WTC11 (cell line): ENCODE results near the gene DSE. TPM values are rescaled to one million over a fixed set of nuclear protein-coding genes. Genes with fewer than 3 reads are reported as not detected.

Experiments
- ATAC-seq: fragments of 200-7000 bp; cut with Tn5 transposase; 2 replicates; pipeline ENCODE4 v1.10.0; 2021; ENCODE audit warnings: mild to moderate bottlenecking, moderate library complexity
- CTCF ChIA-PET: fragments of 300-600 bp; sonication (Branson Sonifier 250); formaldehyde crosslinking; loops from one replicate; lab custom pipeline; 2021; ENCODE audit warnings: antibody characterized with exemption; lab: Charles Lee
- POLR2A ChIA-PET: fragments of 350-600 bp; sonication (Branson Sonifier 250); formaldehyde crosslinking; loops from one replicate; lab custom pipeline; 2021; ENCODE audit warnings: antibody characterized with exemption; lab: Charles Lee
- DNase-seq: peaks from one replicate; pipeline ENCODE4 v3.0.0; 2021; ENCODE audit warnings: low spot score
- H3K27ac Mint-ChIP-seq: 2 replicates; pipeline ENCODE4 v1.8.0; 2021; ENCODE audit warnings: mixed read lengths
- H3K27me3 Mint-ChIP-seq: 2 replicates; pipeline ENCODE4 v1.8.0; 2021; ENCODE audit warnings: low read depth, mild to moderate bottlenecking, moderate library complexity, mixed read lengths
- H3K36me3 Mint-ChIP-seq: 2 replicates; pipeline ENCODE4 v1.8.0; 2021; ENCODE audit warnings: mixed read lengths
- H3K4me1 Mint-ChIP-seq: 2 replicates; pipeline ENCODE4 v1.8.0; 2022; ENCODE audit warnings: mixed read lengths
- H3K4me3 Mint-ChIP-seq: 2 replicates; pipeline ENCODE4 v1.8.0; 2021; ENCODE audit warnings: mild to moderate bottlenecking, moderate library complexity, mixed read lengths
- H3K9me3 Mint-ChIP-seq: 2 replicates; pipeline ENCODE4 v1.8.0; 2021; ENCODE audit warnings: mixed read lengths
- CREM ChIP-seq: sonication (generic); formaldehyde crosslinking; IDR thresholded peaks from 2 replicates; pipeline ENCODE4 v1.8.1; 2022; ENCODE audit warnings: mild to moderate bottlenecking, missing genetic modification reagents, moderate library complexity
- ELF4 ChIP-seq: sonication (generic); formaldehyde crosslinking; IDR thresholded peaks from 2 replicates; pipeline ENCODE4 v1.8.1; 2022; ENCODE audit warnings: low read depth, mild to moderate bottlenecking, moderate library complexity, missing genetic modification reagents
- ETV6 ChIP-seq: sonication (generic); formaldehyde crosslinking; IDR thresholded peaks from 2 replicates; pipeline ENCODE4 v1.8.1; 2022; ENCODE audit warnings: mild to moderate bottlenecking, missing genetic modification reagents
- NFATC4 ChIP-seq: fragments of 250-450 bp; sonication (Bioruptor Pico); IDR thresholded peaks from 2 replicates; pipeline ENCODE4 v1.9.0; 2021; ENCODE audit warnings: mild to moderate bottlenecking
- NFE2L1 ChIP-seq: sonication (generic); formaldehyde crosslinking; IDR thresholded peaks from 2 replicates; pipeline ENCODE4 v1.8.1; 2023; ENCODE audit warnings: missing genetic modification reagents
- NR1H2 ChIP-seq: sonication (generic); formaldehyde crosslinking; IDR thresholded peaks from 2 replicates; pipeline ENCODE4 v1.9.0; 2021; ENCODE audit warnings: mild to moderate bottlenecking, moderate library complexity, missing genetic modification reagents
- SOX15 ChIP-seq: fragments of 250-450 bp; sonication (Bioruptor Pico); IDR thresholded peaks from 2 replicates; pipeline ENCODE4 v1.9.0; 2021; ENCODE audit warnings: mild to moderate bottlenecking
- TEAD1 ChIP-seq: sonication (generic); formaldehyde crosslinking; IDR thresholded peaks from 2 replicates; pipeline ENCODE4 v1.8.0; 2022; ENCODE audit warnings: mild to moderate bottlenecking, missing genetic modification reagents
- ZBTB21 ChIP-seq: sonication (generic); formaldehyde crosslinking; IDR thresholded peaks from 2 replicates; pipeline ENCODE4 v1.8.1; 2023; ENCODE audit warnings: mild to moderate bottlenecking, missing genetic modification reagents, borderline replicate concordance
- ZNF423 ChIP-seq: fragments of 250-450 bp; sonication (Bioruptor Pico); IDR thresholded peaks from 2 replicates; pipeline ENCODE4 v2.1.2; 2022; ENCODE audit warnings: mild to moderate bottlenecking, moderate library complexity
- ZNF671 ChIP-seq: fragments of 250-450 bp; sonication (Bioruptor Pico); IDR thresholded peaks from 2 replicates; pipeline ENCODE4 v1.8.0; 2021; ENCODE audit warnings: mild to moderate bottlenecking
- total RNA-seq: library from RNA; stranded (reverse); gene quantifications from 3 replicates; pipeline ENCODE4 v1.2.3, GENCODE V29; 2021
- TF ChIP-seq, protein P1 (sequence below): sonication (generic); formaldehyde crosslinking; conservative IDR thresholded peaks from 2 replicates; pipeline ENCODE4 v1.8.1; 2022; ENCODE audit warnings: mild to moderate bottlenecking, missing genetic modification reagents
- TF ChIP-seq, protein P2 (sequence below): sonication (generic); formaldehyde crosslinking; IDR thresholded peaks from 2 replicates; pipeline ENCODE4 v1.8.1; 2023; ENCODE audit warnings: mild to moderate bottlenecking, missing genetic modification reagents, moderate library complexity
- TF ChIP-seq, protein P3 (sequence below): fragments of 250-450 bp; sonication (Bioruptor Pico); IDR thresholded peaks from 2 replicates; pipeline ENCODE4 v1.8.0; 2021; ENCODE audit warnings: mild to moderate bottlenecking
- TF ChIP-seq, protein P4 (sequence below): sonication (generic); formaldehyde crosslinking; IDR thresholded peaks from 2 replicates; pipeline ENCODE4 v1.8.1; 2022; ENCODE audit warnings: missing genetic modification reagents, borderline replicate concordance
- TF ChIP-seq, protein P5 (sequence below): sonication (generic); formaldehyde crosslinking; IDR thresholded peaks from 2 replicates; pipeline ENCODE4 v1.8.1; 2022; ENCODE audit warnings: mild to moderate bottlenecking, missing genetic modification reagents, moderate library complexity, borderline replicate concordance
- TF ChIP-seq, protein P6 (sequence below): sonication (generic); formaldehyde crosslinking; IDR thresholded peaks from 2 replicates; pipeline ENCODE4 v1.8.1; 2023; ENCODE audit warnings: mild to moderate bottlenecking, missing genetic modification reagents, moderate library complexity
- TF ChIP-seq, protein P7 (sequence below): sonication (generic); formaldehyde crosslinking; IDR thresholded peaks from 2 replicates; pipeline ENCODE4 v1.8.0; 2023; ENCODE audit warnings: missing genetic modification reagents
- TF ChIP-seq, protein P8 (sequence below): fragments of 250-450 bp; sonication (Bioruptor Pico); IDR thresholded peaks from 2 replicates; pipeline ENCODE4 v1.9.0; 2021; ENCODE audit warnings: mild to moderate bottlenecking
- TF ChIP-seq, protein P9 (sequence below): sonication (generic); formaldehyde crosslinking; IDR thresholded peaks from 2 replicates; pipeline ENCODE4 v1.8.0; 2023; ENCODE audit warnings: missing genetic modification reagents, mild to moderate bottlenecking, borderline replicate concordance

The DSE gene
- total RNA-seq, 1 experiment from 2014 or later, result 78.3 TPM

DNA sequence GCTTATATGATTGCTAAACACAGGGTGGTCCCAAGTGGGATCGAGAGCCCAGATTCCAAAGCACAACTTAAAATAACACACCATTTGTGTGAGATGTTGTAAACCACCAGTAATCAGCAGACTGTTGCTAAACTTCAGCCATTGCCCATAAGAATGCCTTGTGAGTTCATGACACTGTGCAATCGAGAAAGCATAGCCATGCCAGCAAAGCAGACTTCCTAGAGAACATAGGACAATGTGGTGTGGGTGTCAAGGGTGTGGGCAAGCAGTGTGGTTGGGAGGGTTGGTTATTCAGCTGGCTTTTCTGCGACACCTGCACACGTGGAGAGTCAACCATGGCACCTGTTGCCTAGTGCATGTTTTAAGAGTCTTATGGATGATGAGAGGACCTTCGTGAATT lies 74.4 kb downstream of the DSE start:
- H3K4me1 Mint-ChIP-seq, result peaks cover 31% of the 10 kb centered on the region
- no peaks in the 10 kb centered on the region for H3K9me3 Mint-ChIP-seq
- no peak overlapping the region for H3K27ac Mint-ChIP-seq
- TF ChIP-seq, protein P1, sequence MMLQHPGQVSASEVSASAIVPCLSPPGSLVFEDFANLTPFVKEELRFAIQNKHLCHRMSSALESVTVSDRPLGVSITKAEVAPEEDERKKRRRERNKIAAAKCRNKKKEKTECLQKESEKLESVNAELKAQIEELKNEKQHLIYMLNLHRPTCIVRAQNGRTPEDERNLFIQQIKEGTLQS (CRISPR knock-in tag), result no peak
- TF ChIP-seq ETV6 (CRISPR knock-in tag) (no peak), NFATC4 (CRISPR knock-in tag) (no peak)
- TF ChIP-seq, all 79 proteins: peak for 0
- Mint-ChIP-seq H3K4me3 (no peak overlapping the region), H3K36me3 (no peaks in the 10 kb centered on the region), H3K27me3 (no peaks in the 10 kb centered on the region; the same call in 1 of the 2 replicates)
- POLR2A ChIA-PET, result no interaction called here
- CTCF ChIA-PET, result interaction anchor here (0.5 to 3.3 kb wide), 8 partner anchors 10 to 157 kb away, joined by 3 to 21 read pairs (median 4); partner anchors contain the start of gene CALHM5
- no peak for ATAC-seq
- no peak for DNase-seq

DNA sequence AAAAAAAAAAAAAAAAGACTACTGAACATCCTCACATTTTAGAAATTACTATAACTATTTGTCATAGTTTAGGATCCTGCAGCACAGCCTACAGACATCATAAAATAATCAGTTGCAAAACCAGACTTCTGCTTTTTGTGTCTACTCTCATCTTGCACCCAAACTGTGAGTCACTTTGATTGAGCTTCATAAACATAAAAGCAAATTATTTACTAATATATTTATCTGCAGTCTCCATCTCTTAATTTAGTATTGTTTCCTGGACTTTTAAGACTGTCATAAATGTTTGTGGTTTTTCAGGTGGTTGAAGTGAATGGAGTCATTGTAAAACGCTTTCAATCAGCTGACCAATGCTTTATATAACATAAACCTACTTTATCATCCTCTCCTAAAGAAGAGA lies 75.7 kb downstream of the DSE start:
- H3K27ac Mint-ChIP-seq, result no peak overlapping the region
- TF ChIP-seq, protein P2, sequence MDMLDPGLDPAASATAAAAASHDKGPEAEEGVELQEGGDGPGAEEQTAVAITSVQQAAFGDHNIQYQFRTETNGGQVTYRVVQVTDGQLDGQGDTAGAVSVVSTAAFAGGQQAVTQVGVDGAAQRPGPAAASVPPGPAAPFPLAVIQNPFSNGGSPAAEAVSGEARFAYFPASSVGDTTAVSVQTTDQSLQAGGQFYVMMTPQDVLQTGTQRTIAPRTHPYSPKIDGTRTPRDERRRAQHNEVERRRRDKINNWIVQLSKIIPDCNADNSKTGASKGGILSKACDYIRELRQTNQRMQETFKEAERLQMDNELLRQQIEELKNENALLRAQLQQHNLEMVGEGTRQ, result no peak
- no peak for TF ChIP-seq ZNF423 (CRISPR knock-in tag)
- TF ChIP-seq, protein P3, sequence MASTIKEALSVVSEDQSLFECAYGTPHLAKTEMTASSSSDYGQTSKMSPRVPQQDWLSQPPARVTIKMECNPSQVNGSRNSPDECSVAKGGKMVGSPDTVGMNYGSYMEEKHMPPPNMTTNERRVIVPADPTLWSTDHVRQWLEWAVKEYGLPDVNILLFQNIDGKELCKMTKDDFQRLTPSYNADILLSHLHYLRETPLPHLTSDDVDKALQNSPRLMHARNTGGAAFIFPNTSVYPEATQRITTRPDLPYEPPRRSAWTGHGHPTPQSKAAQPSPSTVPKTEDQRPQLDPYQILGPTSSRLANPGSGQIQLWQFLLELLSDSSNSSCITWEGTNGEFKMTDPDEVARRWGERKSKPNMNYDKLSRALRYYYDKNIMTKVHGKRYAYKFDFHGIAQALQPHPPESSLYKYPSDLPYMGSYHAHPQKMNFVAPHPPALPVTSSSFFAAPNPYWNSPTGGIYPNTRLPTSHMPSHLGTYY (CRISPR knock-in tag), result no peak
- TF ChIP-seq CREM (CRISPR knock-in tag), result no peak
- no peak for TF ChIP-seq SOX15
- no peak for TF ChIP-seq ZNF671 (CRISPR knock-in tag)
- TF ChIP-seq, protein P4, sequence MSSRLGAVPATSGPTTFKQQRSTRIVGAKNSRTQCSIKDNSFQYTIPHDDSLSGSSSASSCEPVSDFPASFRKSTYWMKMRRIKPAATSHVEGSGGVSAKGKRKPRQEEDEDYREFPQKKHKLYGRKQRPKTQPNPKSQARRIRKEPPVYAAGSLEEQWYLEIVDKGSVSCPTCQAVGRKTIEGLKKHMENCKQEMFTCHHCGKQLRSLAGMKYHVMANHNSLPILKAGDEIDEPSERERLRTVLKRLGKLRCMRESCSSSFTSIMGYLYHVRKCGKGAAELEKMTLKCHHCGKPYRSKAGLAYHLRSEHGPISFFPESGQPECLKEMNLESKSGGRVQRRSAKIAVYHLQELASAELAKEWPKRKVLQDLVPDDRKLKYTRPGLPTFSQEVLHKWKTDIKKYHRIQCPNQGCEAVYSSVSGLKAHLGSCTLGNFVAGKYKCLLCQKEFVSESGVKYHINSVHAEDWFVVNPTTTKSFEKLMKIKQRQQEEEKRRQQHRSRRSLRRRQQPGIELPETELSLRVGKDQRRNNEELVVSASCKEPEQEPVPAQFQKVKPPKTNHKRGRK (CRISPR knock-in tag), result no peak
- TF ChIP-seq NFE2L1 (CRISPR knock-in tag), result no peak
- TF ChIP-seq NR1H2 (CRISPR knock-in tag), result no peak
- TF ChIP-seq, protein P5, sequence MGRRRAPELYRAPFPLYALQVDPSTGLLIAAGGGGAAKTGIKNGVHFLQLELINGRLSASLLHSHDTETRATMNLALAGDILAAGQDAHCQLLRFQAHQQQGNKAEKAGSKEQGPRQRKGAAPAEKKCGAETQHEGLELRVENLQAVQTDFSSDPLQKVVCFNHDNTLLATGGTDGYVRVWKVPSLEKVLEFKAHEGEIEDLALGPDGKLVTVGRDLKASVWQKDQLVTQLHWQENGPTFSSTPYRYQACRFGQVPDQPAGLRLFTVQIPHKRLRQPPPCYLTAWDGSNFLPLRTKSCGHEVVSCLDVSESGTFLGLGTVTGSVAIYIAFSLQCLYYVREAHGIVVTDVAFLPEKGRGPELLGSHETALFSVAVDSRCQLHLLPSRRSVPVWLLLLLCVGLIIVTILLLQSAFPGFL (CRISPR knock-in tag), result no peak
- TF ChIP-seq, protein P6, sequence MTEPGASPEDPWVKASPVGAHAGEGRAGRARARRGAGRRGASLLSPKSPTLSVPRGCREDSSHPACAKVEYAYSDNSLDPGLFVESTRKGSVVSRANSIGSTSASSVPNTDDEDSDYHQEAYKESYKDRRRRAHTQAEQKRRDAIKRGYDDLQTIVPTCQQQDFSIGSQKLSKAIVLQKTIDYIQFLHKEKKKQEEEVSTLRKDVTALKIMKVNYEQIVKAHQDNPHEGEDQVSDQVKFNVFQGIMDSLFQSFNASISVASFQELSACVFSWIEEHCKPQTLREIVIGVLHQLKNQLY (CRISPR knock-in tag), result no peak
- no peak for TF ChIP-seq ZBTB21 (CRISPR knock-in tag)
- no peak for TF ChIP-seq TEAD1
- TF ChIP-seq, protein P7, sequence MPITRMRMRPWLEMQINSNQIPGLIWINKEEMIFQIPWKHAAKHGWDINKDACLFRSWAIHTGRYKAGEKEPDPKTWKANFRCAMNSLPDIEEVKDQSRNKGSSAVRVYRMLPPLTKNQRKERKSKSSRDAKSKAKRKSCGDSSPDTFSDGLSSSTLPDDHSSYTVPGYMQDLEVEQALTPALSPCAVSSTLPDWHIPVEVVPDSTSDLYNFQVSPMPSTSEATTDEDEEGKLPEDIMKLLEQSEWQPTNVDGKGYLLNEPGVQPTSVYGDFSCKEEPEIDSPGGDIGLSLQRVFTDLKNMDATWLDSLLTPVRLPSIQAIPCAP (CRISPR knock-in tag), result no peak
- TF ChIP-seq ELF4 (CRISPR knock-in tag), result no peak
- TF ChIP-seq, protein P8, sequence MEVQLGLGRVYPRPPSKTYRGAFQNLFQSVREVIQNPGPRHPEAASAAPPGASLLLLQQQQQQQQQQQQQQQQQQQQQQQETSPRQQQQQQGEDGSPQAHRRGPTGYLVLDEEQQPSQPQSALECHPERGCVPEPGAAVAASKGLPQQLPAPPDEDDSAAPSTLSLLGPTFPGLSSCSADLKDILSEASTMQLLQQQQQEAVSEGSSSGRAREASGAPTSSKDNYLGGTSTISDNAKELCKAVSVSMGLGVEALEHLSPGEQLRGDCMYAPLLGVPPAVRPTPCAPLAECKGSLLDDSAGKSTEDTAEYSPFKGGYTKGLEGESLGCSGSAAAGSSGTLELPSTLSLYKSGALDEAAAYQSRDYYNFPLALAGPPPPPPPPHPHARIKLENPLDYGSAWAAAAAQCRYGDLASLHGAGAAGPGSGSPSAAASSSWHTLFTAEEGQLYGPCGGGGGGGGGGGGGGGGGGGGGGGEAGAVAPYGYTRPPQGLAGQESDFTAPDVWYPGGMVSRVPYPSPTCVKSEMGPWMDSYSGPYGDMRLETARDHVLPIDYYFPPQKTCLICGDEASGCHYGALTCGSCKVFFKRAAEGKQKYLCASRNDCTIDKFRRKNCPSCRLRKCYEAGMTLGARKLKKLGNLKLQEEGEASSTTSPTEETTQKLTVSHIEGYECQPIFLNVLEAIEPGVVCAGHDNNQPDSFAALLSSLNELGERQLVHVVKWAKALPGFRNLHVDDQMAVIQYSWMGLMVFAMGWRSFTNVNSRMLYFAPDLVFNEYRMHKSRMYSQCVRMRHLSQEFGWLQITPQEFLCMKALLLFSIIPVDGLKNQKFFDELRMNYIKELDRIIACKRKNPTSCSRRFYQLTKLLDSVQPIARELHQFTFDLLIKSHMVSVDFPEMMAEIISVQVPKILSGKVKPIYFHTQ (CRISPR knock-in tag), result no peak
- TF ChIP-seq, protein P9, sequence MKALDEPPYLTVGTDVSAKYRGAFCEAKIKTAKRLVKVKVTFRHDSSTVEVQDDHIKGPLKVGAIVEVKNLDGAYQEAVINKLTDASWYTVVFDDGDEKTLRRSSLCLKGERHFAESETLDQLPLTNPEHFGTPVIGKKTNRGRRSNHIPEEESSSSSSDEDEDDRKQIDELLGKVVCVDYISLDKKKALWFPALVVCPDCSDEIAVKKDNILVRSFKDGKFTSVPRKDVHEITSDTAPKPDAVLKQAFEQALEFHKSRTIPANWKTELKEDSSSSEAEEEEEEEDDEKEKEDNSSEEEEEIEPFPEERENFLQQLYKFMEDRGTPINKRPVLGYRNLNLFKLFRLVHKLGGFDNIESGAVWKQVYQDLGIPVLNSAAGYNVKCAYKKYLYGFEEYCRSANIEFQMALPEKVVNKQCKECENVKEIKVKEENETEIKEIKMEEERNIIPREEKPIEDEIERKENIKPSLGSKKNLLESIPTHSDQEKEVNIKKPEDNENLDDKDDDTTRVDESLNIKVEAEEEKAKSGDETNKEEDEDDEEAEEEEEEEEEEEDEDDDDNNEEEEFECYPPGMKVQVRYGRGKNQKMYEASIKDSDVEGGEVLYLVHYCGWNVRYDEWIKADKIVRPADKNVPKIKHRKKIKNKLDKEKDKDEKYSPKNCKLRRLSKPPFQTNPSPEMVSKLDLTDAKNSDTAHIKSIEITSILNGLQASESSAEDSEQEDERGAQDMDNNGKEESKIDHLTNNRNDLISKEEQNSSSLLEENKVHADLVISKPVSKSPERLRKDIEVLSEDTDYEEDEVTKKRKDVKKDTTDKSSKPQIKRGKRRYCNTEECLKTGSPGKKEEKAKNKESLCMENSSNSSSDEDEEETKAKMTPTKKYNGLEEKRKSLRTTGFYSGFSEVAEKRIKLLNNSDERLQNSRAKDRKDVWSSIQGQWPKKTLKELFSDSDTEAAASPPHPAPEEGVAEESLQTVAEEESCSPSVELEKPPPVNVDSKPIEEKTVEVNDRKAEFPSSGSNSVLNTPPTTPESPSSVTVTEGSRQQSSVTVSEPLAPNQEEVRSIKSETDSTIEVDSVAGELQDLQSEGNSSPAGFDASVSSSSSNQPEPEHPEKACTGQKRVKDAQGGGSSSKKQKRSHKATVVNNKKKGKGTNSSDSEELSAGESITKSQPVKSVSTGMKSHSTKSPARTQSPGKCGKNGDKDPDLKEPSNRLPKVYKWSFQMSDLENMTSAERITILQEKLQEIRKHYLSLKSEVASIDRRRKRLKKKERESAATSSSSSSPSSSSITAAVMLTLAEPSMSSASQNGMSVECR, result no peak
- TF ChIP-seq, all 79 proteins: peak for 0
- ATAC-seq, result no peak
- H3K9me3 Mint-ChIP-seq, result no peaks in the 10 kb centered on the region
- H3K27me3 Mint-ChIP-seq, result no peaks in the 10 kb centered on the region; the same call in 1 of the 2 replicates
- POLR2A ChIA-PET, result interaction anchor here (0.7 kb wide), 3 partner anchors 13 to 1861 kb away, joined by 3 to 4 read pairs (median 3); no protein-coding TSS in a partner anchor
- H3K36me3 Mint-ChIP-seq, result no peaks in the 10 kb centered on the region
- H3K4me1 Mint-ChIP-seq, result peaks cover 34% of the 10 kb centered on the region
- DNase-seq, result no peak
- CTCF ChIA-PET, result interaction anchor here (3.3 kb wide), 1 partner anchor 158 kb away, joined by 21 read pairs; no protein-coding TSS in a partner anchor
- H3K4me3 Mint-ChIP-seq, result no peak overlapping the region
